ENCODE results near the gene RTKN2.
"Not testable (repeated sequence)": the region's sequence is repeated elsewhere in the genome, so short reads cannot be mapped to it uniquely, and the experiment has no call there.

The RTKN2 gene

DNA sequence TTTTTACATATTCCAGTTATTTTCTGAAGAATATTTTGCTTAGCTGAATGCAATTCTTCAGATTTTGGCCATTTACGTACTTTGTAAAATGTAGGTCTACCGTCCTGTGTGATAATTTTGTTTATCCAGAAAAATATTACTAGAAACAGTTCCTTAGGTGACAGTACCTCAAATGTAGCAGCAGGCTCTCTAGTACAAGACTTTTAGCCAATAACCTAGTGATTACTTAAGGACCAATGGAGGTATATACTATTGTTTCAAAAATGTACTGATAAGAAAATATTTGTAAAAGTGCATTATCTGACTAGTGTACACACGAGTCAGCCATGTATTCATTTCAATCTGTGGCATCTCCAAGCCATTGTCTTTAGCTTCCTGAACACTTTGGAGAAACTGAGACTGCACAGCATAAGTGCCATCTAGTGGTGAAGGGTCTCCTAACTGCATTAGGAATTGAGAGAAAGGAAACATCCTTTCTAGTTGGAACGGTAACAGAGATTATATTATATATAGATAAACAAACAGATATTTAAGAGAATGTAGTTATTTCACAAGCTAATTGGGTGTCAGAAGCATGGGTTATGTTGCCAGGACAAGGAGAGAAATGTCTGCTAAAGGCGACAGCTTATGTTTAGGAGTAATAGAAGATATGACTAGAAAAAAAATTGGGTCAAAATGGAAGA is 23.7 kb downstream of the RTKN2 start:
- Histone ChIP-seq H3K36me3 (ENCODE audit: control insufficient read depth, insufficient read depth, low read length) (no peaks in the 10 kb centered on the region), H3K4me3 (replicated peaks; ENCODE audit: low read depth, low read length) (no peak overlapping the region), H3K27me3 (replicated peaks; ENCODE audit: control insufficient read depth, insufficient read depth, low read length) (no peaks in the 10 kb centered on the region)
- DNase-seq (ENCODE audit: extremely low read depth, insufficient read length) = peak; percentile 46
- TF ChIP-seq, protein P1, sequence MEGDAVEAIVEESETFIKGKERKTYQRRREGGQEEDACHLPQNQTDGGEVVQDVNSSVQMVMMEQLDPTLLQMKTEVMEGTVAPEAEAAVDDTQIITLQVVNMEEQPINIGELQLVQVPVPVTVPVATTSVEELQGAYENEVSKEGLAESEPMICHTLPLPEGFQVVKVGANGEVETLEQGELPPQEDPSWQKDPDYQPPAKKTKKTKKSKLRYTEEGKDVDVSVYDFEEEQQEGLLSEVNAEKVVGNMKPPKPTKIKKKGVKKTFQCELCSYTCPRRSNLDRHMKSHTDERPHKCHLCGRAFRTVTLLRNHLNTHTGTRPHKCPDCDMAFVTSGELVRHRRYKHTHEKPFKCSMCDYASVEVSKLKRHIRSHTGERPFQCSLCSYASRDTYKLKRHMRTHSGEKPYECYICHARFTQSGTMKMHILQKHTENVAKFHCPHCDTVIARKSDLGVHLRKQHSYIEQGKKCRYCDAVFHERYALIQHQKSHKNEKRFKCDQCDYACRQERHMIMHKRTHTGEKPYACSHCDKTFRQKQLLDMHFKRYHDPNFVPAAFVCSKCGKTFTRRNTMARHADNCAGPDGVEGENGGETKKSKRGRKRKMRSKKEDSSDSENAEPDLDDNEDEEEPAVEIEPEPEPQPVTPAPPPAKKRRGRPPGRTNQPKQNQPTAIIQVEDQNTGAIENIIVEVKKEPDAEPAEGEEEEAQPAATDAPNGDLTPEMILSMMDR (IDR thresholded peaks at IDR 0.05; ENCODE audit: insufficient read depth, low read length, poor library complexity, severe bottlenecking) = peak; percentile 79

DNA sequence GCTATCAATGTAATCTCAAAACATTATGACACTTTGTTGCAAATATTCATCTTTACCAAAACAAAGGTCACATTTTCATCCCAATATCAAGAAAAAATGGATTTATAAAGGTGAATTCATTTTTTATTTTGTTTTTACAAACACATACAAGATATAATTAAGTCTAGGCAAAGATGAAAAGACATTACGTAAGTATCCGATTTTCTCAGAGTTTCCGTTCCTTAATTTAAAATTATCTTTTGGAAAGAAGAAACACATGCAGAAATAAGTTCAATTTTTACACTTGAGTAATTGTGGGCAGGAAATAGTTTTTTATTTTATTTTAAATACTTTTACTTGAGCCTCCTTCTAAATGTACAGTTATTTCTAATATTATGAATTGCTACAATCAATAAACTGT is 24.6 kb downstream of the RTKN2 start:
- peak; percentile 49 for DNase-seq (ENCODE audit: extremely low read depth, insufficient read length)
- Histone ChIP-seq H3K27me3 (replicated peaks; ENCODE audit: control insufficient read depth, insufficient read depth, low read length) (no peaks in the 10 kb centered on the region), H3K36me3 (ENCODE audit: control insufficient read depth, insufficient read depth, low read length) (no peaks in the 10 kb centered on the region), H3K4me3 (replicated peaks; ENCODE audit: low read depth, low read length) (peak overlapping the region; percentile 21)
- TF ChIP-seq, protein P1 (IDR thresholded peaks at IDR 0.05; ENCODE audit: insufficient read depth, low read length, poor library complexity, severe bottlenecking) = no peak

DNA sequence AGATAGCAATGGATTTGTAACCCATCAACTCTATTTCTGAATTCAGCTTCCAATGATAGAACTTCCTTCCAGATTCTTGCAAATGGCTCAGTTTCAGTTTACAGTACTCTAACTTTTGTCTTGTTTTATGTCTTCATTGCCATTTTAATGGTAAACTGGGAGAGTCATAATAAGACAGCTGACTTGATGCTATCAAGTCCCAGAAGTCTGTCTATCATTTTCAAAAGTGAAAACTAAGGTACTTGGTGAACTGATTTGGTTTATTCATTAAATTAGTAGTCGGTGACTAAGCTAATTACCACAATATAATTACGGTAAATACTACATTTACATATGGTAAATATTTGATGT is 25.0 kb downstream of the RTKN2 start:
- peak overlapping the region; percentile 21 for H3K4me3 ChIP-seq (replicated peaks; ENCODE audit: low read depth, low read length)

DNA sequence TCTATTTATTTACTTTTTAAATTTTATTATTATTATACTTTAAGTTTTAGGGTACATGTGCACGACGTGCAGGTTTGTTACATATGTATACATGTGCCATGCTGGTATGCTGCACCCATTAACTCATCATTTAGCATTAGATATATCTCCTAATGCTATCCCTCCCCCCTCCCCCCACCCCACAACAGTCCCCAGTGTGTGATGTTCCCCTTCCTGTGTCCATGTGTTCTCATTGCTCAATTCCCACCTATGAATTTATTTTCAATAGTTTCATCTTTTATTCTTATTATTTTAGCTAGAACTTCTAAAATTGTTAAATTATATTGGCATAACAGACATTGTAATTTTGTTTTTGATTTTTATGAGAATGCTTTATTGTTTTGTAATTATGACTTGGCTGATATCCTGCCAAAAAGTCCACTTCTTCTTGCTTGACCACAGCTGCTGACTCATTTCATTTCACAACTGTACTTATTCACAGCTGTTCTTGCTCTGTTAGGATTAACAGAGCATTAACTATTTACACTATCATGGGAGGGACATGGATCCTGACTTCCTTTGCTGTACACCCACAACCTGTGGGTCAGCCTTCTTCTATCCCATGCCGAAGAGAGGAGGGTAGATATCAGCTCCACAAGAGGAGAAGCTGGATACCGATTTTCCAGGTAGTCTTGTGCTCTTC is 25.5 kb downstream of the RTKN2 start:
- H3K4me3 ChIP-seq (replicated peaks; ENCODE audit: low read depth, low read length) = peak overlapping the region; percentile 21
- H3K36me3 ChIP-seq (ENCODE audit: control insufficient read depth, insufficient read depth, low read length); H3K27me3 ChIP-seq (replicated peaks; ENCODE audit: control insufficient read depth, insufficient read depth, low read length): not testable (repeated sequence)
- peak; percentile 56 for DNase-seq (ENCODE audit: extremely low read depth, insufficient read length)

More for the DNA sequence above, 25.0 kb downstream of the RTKN2 start:
- TF ChIP-seq, protein P1 (IDR thresholded peaks at IDR 0.05; ENCODE audit: insufficient read depth, low read length, poor library complexity, severe bottlenecking) = no peak
- H3K27me3 ChIP-seq (replicated peaks; ENCODE audit: control insufficient read depth, insufficient read depth, low read length) = no peaks in the 10 kb centered on the region
- H3K36me3 ChIP-seq (ENCODE audit: control insufficient read depth, insufficient read depth, low read length) = no peaks in the 10 kb centered on the region
- no peak for DNase-seq (ENCODE audit: extremely low read depth, insufficient read length)

DNA sequence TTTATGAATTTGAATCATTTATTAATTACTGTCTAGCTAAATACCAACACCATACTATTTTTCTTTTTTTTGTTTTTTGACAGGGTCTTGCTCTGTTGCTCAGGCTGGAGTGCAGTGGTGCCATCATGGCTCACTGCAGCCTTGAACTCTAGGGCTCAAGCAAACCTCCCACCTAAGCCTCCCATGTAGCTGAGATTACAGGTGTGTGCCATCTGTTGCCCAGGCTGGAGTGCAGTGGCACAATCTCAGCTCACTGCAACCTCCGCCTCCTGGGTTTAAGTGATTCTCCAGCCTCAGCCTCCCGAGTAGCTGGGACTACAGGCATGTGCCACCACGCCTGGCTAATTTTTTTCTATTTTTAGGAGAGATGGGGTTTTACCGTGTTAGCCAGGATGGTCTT is 27.1 kb downstream of the RTKN2 start:
- DNase-seq (ENCODE audit: extremely low read depth, insufficient read length); H3K36me3 ChIP-seq (ENCODE audit: control insufficient read depth, insufficient read depth, low read length); H3K27me3 ChIP-seq (replicated peaks; ENCODE audit: control insufficient read depth, insufficient read depth, low read length); H3K4me3 ChIP-seq (replicated peaks; ENCODE audit: low read depth, low read length): not testable (repeated sequence)

DNA sequence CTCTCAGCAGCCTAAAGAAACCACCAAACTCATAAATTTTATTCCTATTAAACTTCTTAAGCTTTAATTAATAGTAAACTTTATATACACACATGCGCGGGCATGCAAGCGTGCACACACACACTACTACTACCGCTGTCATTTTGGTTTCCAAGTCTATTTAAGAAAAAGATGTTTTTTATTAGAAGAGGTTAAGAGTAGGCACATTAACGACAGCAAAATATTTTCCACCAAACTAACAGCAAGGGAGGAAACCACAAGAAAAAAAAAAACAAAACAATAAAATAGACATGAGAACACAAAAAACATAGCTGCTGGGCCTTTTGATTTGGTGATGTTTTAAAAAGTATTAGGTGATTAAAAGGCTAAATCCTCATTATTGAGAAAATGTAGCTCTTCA is 28.6 kb downstream of the RTKN2 start:
- no peaks in the 10 kb centered on the region for H3K36me3 ChIP-seq (ENCODE audit: control insufficient read depth, insufficient read depth, low read length)
- no peak overlapping the region for H3K4me3 ChIP-seq (replicated peaks; ENCODE audit: low read depth, low read length)
- H3K27me3 ChIP-seq (replicated peaks; ENCODE audit: control insufficient read depth, insufficient read depth, low read length) = no peaks in the 10 kb centered on the region
- TF ChIP-seq, protein P1 (IDR thresholded peaks at IDR 0.05; ENCODE audit: insufficient read depth, low read length, poor library complexity, severe bottlenecking) = no peak
- DNase-seq (ENCODE audit: extremely low read depth, insufficient read length) = no peak

Data from GM06990 (cell line).